ENCODE results near the gene BEST2. TPM values are rescaled to one million over a fixed set of nuclear protein-coding genes. Genes with fewer than 3 reads are reported as not detected.

The BEST2 gene
- total RNA-seq, 1 experiment from 2014 or later, result 0.10 TPM

GRCh38 chr19:12806242-12807081, 54.9 kb downstream of the BEST2 start, which contains the start of gene RNASEH2A:
TSS of gene RNASEH2A (plus strand) at chr19:12806584. CDS start at chr19:12806674, 90 bp downstream.
- peak within 1 kb of the TSS; percentile 76 for H2AFZ ChIP-seq (ENCODE audit: low read depth, low read length, poor library complexity, severe bottlenecking)
- peaks cover 13% of the 10 kb centered on the region for H3K79me2 ChIP-seq (ENCODE audit: insufficient read depth, low read length)
- H3K9me2 ChIP-seq (ENCODE audit: insufficient read depth), result no peaks in the 10 kb centered on the region
- intact Hi-C loops (cut with micrococcal nuclease), result no loop called here
- H3K27ac ChIP-seq (ENCODE audit: low read depth, low read length), result peak within 1 kb of the TSS; percentile 72
- H3K4me1 ChIP-seq (ENCODE audit: control insufficient read depth in 1 of 2, insufficient read depth in 2 of 2, low read length in 2 of 2), result peaks cover 14 to 26% of the 10 kb centered on the region in 2 experiments; a peak in 3 of 4 replicates
- H3K4me3 ChIP-seq (replicated peaks in 1 of 2; ENCODE audit: low read depth in 1 of 2, low read length in 2 of 2), result peak within 1 kb of the TSS; percentile 82 to 89
- H3K36me3 ChIP-seq (ENCODE audit: control insufficient read depth in 1 of 2, insufficient read depth in 2 of 2, low read length in 2 of 2), result peaks cover 4 to 7% of the 10 kb centered on the region in 2 experiments; a peak in 3 of 4 replicates
- POLR2A ChIA-PET, result interaction anchor here (0.8 to 1.8 kb wide), 4 partner anchors 14 to 49 kb away, joined by 3 to 12 read pairs (median 5); partner anchors contain the start of genes JUNB and RTBDN
- RAD21 ChIA-PET (ENCODE audit: low non-redundant PET in 1 of 2, low total read pairs in 2 of 2, uncharacterized antibody in 2 of 2, unreplicated experiment in 2 of 2), result no interaction called here
- CTCF ChIA-PET, result interaction anchor here (0.9 to 2.4 kb wide), 5 partner anchors 9 to 46 kb away, joined by 3 to 12 read pairs (median 4); no protein-coding TSS in a partner anchor
- H3K27me3 ChIP-seq (ENCODE audit: insufficient read depth, low read length), result no peaks in the 10 kb centered on the region
- peak within 1 kb of the TSS; percentile 94 for H3K4me2 ChIP-seq (ENCODE audit: low read length)
- no peaks in the 10 kb centered on the region for H4K20me1 ChIP-seq (ENCODE audit: insufficient read depth)
- ATAC-seq (peak; percentile 86), DNase-seq (ENCODE audit: low read depth, low spot score) (peak; percentile 71)
- BruUV-seq (replicated peaks), result no TSS peak
- no peaks in the 10 kb centered on the region for H3K9me3 ChIP-seq (ENCODE audit: control insufficient read depth in 1 of 2, insufficient read depth in 1 of 2, low read depth in 1 of 2, low read length in 2 of 2)
- peak within 1 kb of the TSS; percentile 81 for H3K9ac ChIP-seq (ENCODE audit: low read length)
- no peak for TF ChIP-seq EZH2phosphoT487 (IDR thresholded peaks at IDR 0.05; ENCODE audit: borderline replicate concordance)
- no peak for TF ChIP-seq ZNF274 (IDR thresholded peaks at IDR 0.05; ENCODE audit: low read depth, low read length)
- TF ChIP-seq POLR2A (IDR thresholded peaks at IDR 0.05; ENCODE audit: borderline replicate concordance, extremely low read depth, insufficient read depth, insufficient read length), result peak; percentile 83
- TF ChIP-seq SP1 (IDR thresholded peaks at IDR 0.05; ENCODE audit: low read depth), result peak; percentile 67
- TF ChIP-seq EZH2 (IDR thresholded peaks at IDR 0.05), result no peak
- TF ChIP-seq ZFX (IDR thresholded peaks at IDR 0.05), result peak; percentile 76; the same call in 1 of the 2 replicates
- TF ChIP-seq FOSL1 (IDR thresholded peaks at IDR 0.05; ENCODE audit: low read depth), result no peak
- TF ChIP-seq SIN3A (IDR thresholded peaks at IDR 0.05; ENCODE audit: low read depth), result peak; percentile 96
- TF ChIP-seq YY1 (IDR thresholded peaks at IDR 0.05; ENCODE audit: extremely low read depth, insufficient replicate concordance, low read depth, low read length), result peak; percentile 86
- TF ChIP-seq CTCF (IDR thresholded peaks at IDR 0.05 in 2 of 3, conservative IDR thresholded peaks at IDR 0.05 in 1 of 3; ENCODE audit: borderline replicate concordance in 1 of 3, insufficient read depth in 1 of 3, low read depth in 2 of 3, low read length in 2 of 3), result no peak
- TF ChIP-seq POLR2AphosphoS5 (IDR thresholded peaks at IDR 0.05; ENCODE audit: low read depth, low read length), result peak; percentile 85
- no peak for TF ChIP-seq ZBTB33 (IDR thresholded peaks at IDR 0.05; ENCODE audit: extremely low read depth, insufficient replicate concordance, low read length)
- peak; percentile 95 for TF ChIP-seq MAX (IDR thresholded peaks at IDR 0.05)
- no peak for TF ChIP-seq ELF1 (IDR thresholded peaks at IDR 0.05; ENCODE audit: borderline replicate concordance, low read depth)
- peak; percentile 11 for TF ChIP-seq TCF7L2 (IDR thresholded peaks at IDR 0.05; ENCODE audit: borderline replicate concordance, extremely low read depth, insufficient read depth, insufficient read length)
- TF ChIP-seq CBX3 (IDR thresholded peaks at IDR 0.05; ENCODE audit: low read depth), result peak; percentile 59; the same call in 1 of the 2 replicates
- TF ChIP-seq ATF3 (IDR thresholded peaks at IDR 0.05), result no peak
- TF ChIP-seq SRF (IDR thresholded peaks at IDR 0.05; ENCODE audit: low read depth), result no peak; the same call in 1 of the 2 replicates
- TF ChIP-seq EGR1 (IDR thresholded peaks at IDR 0.05; ENCODE audit: low read depth), result no peak
- TF ChIP-seq CEBPB (IDR thresholded peaks at IDR 0.05; ENCODE audit: low read depth), result no peak
- TF ChIP-seq RAD21 (IDR thresholded peaks at IDR 0.05; ENCODE audit: low read depth), result no peak
- TF ChIP-seq JUND (IDR thresholded peaks at IDR 0.05), result no peak

Measured in HCT116 (cell line).